SU-DHL-6 (cell line): ENCODE measurements around the gene PPP2R5D.

Experiments
- CTCF ChIP-seq: fragments of 200-600 bp; sonication (generic); IDR thresholded peaks from one replicate; pipeline ENCODE4 v1.5.1; 2017; ENCODE audit warnings: antibody characterized with exemption, mild to moderate bottlenecking, low read length, moderate library complexity; ENCODE audit not compliant: insufficient read depth, poor library complexity, severe bottlenecking
- EZH2phosphoT487 ChIP-seq: fragments of 200-600 bp; sonication (generic), shearing (Covaris generic); conservative IDR thresholded peaks from 2 replicates; pipeline ENCODE4 v1.6.1; 2018; ENCODE audit warnings: mild to moderate bottlenecking, antibody characterized with exemption, low read length, moderate library complexity, mixed read lengths

- TF ChIP-seq CTCF (no peak), EZH2phosphoT487 (no peak)
Observed at GRCh38 chr6:42968126-42968701, 16.2 kb upstream of the PPP2R5D start.
